ENCODE data around the gene CELF6. TPM values are rescaled to one million over a fixed set of nuclear protein-coding genes. Genes with fewer than 3 reads are reported as not detected.

The CELF6 gene
- total RNA-seq = 1 to 10 TPM; 2.6 to 3.2 (median 2.8) TPM
- 3.1 TPM for total RNA-seq (2013)

DNA sequence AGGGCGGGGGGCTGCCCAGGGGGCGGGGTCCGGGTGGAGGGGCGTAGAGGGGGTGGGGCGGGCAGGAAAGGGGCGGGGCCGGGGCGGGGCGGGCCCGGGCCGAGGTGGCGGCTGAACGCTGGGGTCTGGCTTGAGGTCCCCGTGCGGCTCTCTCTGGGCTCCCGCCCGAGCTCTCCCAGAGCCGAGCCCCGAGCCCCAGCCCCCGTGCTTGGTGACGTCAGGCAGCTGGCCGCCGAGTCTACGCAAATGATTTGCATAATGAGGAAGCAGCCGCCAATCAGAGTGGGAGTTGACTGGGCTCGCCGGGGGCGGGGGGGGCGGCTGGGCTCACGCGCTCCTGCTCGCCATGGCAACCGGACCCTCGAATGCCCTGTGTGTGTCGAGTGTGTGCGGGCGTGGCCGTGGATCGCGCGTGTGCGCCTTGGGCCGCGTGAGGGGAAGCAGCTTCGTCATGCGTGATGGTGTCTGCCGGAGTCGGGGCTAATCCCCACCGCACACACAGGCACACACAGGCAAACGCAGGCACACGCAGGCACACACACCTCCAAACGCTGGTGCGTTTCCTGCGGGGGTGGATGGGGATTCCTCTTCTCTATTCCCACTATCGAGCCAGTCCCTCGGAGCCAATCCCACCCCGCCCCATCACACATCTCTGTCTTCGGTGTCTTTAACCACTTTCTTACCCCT is at the start of gene CELF6:
TSS of gene CELF6 (minus strand) at position 173 of the 687 bp plus-strand sequence. CDS start 283 bp downstream, outside the sequence.
- peaks cover 14% of the 10 kb centered on the region for H3K36me3 Mint-ChIP-seq
- H3K4me3 Mint-ChIP-seq = peak within 1 kb of the TSS; percentile 88
- peak within 1 kb of the TSS; percentile 33 for H3K4me3 ChIP-seq (ENCODE audit: low read length)
- peak within 1 kb of the TSS; percentile 82 to 85 for H3K27ac Mint-ChIP-seq
- 1% methylated on average over 53 of the region's 58 CpGs for WGBS (ENCODE audit: insufficient coverage)
- peaks cover 4 to 7% of the 10 kb centered on the region in 2 donors for H3K9me3 Mint-ChIP-seq
- TF ChIP-seq, protein P1, sequence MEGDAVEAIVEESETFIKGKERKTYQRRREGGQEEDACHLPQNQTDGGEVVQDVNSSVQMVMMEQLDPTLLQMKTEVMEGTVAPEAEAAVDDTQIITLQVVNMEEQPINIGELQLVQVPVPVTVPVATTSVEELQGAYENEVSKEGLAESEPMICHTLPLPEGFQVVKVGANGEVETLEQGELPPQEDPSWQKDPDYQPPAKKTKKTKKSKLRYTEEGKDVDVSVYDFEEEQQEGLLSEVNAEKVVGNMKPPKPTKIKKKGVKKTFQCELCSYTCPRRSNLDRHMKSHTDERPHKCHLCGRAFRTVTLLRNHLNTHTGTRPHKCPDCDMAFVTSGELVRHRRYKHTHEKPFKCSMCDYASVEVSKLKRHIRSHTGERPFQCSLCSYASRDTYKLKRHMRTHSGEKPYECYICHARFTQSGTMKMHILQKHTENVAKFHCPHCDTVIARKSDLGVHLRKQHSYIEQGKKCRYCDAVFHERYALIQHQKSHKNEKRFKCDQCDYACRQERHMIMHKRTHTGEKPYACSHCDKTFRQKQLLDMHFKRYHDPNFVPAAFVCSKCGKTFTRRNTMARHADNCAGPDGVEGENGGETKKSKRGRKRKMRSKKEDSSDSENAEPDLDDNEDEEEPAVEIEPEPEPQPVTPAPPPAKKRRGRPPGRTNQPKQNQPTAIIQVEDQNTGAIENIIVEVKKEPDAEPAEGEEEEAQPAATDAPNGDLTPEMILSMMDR (IDR thresholded peaks at IDR 0.05) = no peak
- H3K27me3 ChIP-seq (ENCODE audit: control insufficient read depth, insufficient read depth, low read length) = no peaks in the 10 kb centered on the region
- ATAC-seq (peak; percentile 81 to 91 (median 87)), DNase-seq (peak; percentile 77 to 87)
- no peaks in the 10 kb centered on the region for H3K27me3 Mint-ChIP-seq (ENCODE audit: low read depth in 2 of 2)
- no peaks in the 10 kb centered on the region for H3K36me3 ChIP-seq (ENCODE audit: control insufficient read depth, insufficient read depth, low read length)
- intact Hi-C loops (cut with micrococcal nuclease) = loop anchor here (10.0 kb wide), 2 partner anchors 155 to 355 kb away; partner anchors contain the start of gene ARIH1
- H3K9me3 ChIP-seq (ENCODE audit: control insufficient read depth, insufficient read depth, low read length) = no peaks in the 10 kb centered on the region
- H3K27ac ChIP-seq (ENCODE audit: low read length) = no peak within 1 kb of the TSS
- H3K4me1 ChIP-seq (ENCODE audit: control insufficient read depth, insufficient read depth, low read length) = peaks cover 15% of the 10 kb centered on the region
- peaks cover 16 to 19% of the 10 kb centered on the region in 2 donors for H3K4me1 Mint-ChIP-seq

DNA sequence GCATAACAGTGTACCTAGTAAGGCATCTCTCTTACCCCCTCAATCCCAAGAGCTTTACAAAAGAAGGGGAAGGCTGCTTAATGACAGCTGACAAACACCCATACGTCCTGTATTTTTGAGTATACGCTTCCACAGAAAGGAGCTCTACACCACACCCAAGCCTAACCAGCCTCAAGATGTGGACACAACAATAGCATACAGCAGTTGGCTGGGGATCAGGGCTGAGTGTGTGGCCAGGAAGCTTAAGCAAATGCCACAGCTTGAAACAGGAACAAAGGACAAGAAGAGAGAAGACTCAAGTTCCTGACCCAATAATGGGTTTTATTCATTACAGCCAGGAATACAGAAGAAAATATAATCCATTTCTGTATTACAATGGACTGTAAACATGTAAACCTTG is 48.9 kb upstream of the CELF6 start:
- peaks cover 46 to 48% of the 10 kb centered on the region in 2 donors for H3K4me1 Mint-ChIP-seq
- ATAC-seq (peak in 1 of 3 donors; percentile 39), DNase-seq (no peak)
- H3K4me3 Mint-ChIP-seq = no peak overlapping the region
- Histone ChIP-seq H3K27me3 (ENCODE audit: control insufficient read depth, insufficient read depth, low read length) (no peaks in the 10 kb centered on the region), H3K27ac (ENCODE audit: low read length) (no peak overlapping the region), H3K9me3 (ENCODE audit: control insufficient read depth, insufficient read depth, low read length) (no peaks in the 10 kb centered on the region), H3K4me3 (ENCODE audit: low read length) (no peak overlapping the region), H3K36me3 (ENCODE audit: control insufficient read depth, insufficient read depth, low read length) (peaks cover 9% of the 10 kb centered on the region), H3K4me1 (ENCODE audit: control insufficient read depth, insufficient read depth, low read length) (peaks cover 28% of the 10 kb centered on the region)
- TF ChIP-seq, protein P1 (IDR thresholded peaks at IDR 0.05) = no peak
- no CpG with 5 or more reads among the region's 2 CpGs for WGBS (ENCODE audit: insufficient coverage)
- no peaks in the 10 kb centered on the region for H3K27me3 Mint-ChIP-seq (ENCODE audit: low read depth in 2 of 2)
- intact Hi-C loops (cut with micrococcal nuclease) = no loop called here
- no peaks in the 10 kb centered on the region for H3K9me3 Mint-ChIP-seq
- H3K36me3 Mint-ChIP-seq = no peaks in the 10 kb centered on the region
- no peak overlapping the region for H3K27ac Mint-ChIP-seq

DNA sequence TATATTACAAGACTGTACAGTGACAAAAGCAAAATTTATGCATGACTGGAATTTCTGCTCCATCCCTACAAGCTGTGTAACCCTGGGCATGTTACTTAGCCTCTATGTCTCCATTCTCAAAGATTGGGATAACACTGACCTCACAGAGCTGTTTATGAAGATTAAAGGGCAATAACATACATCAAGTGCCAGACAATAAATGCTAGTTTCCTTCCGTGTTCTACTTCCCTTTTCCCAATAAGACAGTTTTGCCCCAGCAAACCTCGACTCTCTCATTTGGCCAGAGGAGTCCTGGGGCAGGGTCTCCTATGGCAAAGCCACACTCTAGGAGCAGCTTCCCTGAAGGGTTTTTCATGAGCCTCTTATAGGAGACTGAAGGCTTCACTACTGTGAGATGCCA is 48.4 kb upstream of the CELF6 start:
- Histone ChIP-seq H3K4me1 (ENCODE audit: control insufficient read depth, insufficient read depth, low read length) (peaks cover 25% of the 10 kb centered on the region), H3K9me3 (ENCODE audit: control insufficient read depth, insufficient read depth, low read length) (no peaks in the 10 kb centered on the region), H3K4me3 (ENCODE audit: low read length) (no peak overlapping the region), H3K36me3 (ENCODE audit: control insufficient read depth, insufficient read depth, low read length) (peaks cover 9% of the 10 kb centered on the region), H3K27ac (ENCODE audit: low read length) (no peak overlapping the region), H3K27me3 (ENCODE audit: control insufficient read depth, insufficient read depth, low read length) (no peaks in the 10 kb centered on the region)
- 50% methylated on average over 2 of the region's 2 CpGs for WGBS (ENCODE audit: insufficient coverage)
- H3K9me3 Mint-ChIP-seq = no peaks in the 10 kb centered on the region
- no peak overlapping the region for H3K4me3 Mint-ChIP-seq
- H3K27ac Mint-ChIP-seq = no peak overlapping the region
- ATAC-seq = no peak
- TF ChIP-seq, protein P1 (IDR thresholded peaks at IDR 0.05) = no peak
- no peaks in the 10 kb centered on the region for H3K36me3 Mint-ChIP-seq
- intact Hi-C loops (cut with micrococcal nuclease) = no loop called here
- DNase-seq = no peak
- H3K27me3 Mint-ChIP-seq (ENCODE audit: low read depth in 2 of 2) = no peaks in the 10 kb centered on the region
- peaks cover 43 to 44% of the 10 kb centered on the region in 2 donors for H3K4me1 Mint-ChIP-seq
